ENCODE results near the gene ACVR1B.

DNA sequence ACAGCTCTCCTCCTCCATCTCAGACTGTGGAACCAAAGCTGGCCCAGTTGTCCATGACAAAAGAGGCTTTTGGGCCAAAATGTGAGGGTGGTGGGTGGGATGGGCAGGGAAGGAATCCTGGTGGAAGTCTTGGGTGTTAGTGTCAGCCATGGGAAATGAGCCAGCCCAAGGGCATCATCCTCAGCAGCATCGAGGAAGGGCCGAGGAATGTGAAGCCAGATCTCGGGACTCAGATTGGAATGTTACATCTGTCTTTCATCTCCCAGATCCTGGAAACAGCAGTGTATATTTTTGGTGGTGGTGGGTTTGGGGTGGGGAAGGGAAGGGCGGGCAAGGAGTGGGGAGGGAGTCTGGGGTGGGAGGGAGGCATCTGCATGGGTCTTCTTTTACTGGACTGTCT is 43.5 kb downstream of the ACVR1B start:
- TF ChIP-seq EZH2 (IDR thresholded peaks at IDR 0.05; ENCODE audit: borderline replicate concordance): no peak
- TF ChIP-seq, protein P1, sequence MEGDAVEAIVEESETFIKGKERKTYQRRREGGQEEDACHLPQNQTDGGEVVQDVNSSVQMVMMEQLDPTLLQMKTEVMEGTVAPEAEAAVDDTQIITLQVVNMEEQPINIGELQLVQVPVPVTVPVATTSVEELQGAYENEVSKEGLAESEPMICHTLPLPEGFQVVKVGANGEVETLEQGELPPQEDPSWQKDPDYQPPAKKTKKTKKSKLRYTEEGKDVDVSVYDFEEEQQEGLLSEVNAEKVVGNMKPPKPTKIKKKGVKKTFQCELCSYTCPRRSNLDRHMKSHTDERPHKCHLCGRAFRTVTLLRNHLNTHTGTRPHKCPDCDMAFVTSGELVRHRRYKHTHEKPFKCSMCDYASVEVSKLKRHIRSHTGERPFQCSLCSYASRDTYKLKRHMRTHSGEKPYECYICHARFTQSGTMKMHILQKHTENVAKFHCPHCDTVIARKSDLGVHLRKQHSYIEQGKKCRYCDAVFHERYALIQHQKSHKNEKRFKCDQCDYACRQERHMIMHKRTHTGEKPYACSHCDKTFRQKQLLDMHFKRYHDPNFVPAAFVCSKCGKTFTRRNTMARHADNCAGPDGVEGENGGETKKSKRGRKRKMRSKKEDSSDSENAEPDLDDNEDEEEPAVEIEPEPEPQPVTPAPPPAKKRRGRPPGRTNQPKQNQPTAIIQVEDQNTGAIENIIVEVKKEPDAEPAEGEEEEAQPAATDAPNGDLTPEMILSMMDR (IDR thresholded peaks at IDR 0.05; ENCODE audit: poor library complexity): no peak
